GM12878 (cell line): Measurements from ENCODE around the gene ARAF. TPM values are rescaled to one million over a fixed set of nuclear protein-coding genes. Genes with fewer than 3 reads are reported as not detected.

Experiments used
- EED ChIP-seq: sonication (generic); IDR thresholded peaks from 2 replicates; pipeline ENCODE4 v1.6.1; 2016; ENCODE audit warnings: antibody characterized with exemption, low read depth
- FOXM1 ChIP-seq: IDR thresholded peaks from 2 replicates; pipeline ENCODE4 v1.6.1; 2012; ENCODE audit warnings: low read depth, mild to moderate bottlenecking, inconsistent platforms, low read length, moderate library complexity
- PAX8 ChIP-seq: fragments of 450-650 bp; IDR thresholded peaks from 2 replicates; pipeline ENCODE4 v1.6.1; 2017; ENCODE audit warnings: mild to moderate bottlenecking, moderate library complexity
- ZBED1 ChIP-seq: IDR thresholded peaks from 2 replicates; pipeline ENCODE4 v1.6.1; 2016; ENCODE audit warnings: borderline replicate concordance
- ZNF384 ChIP-seq: IDR thresholded peaks from 2 replicates; pipeline ENCODE4 v1.6.1; 2012; ENCODE audit warnings: low read depth, mild to moderate bottlenecking, low read length, improper control_type of control experiment, borderline replicate concordance
- polyA plus RNA-seq, 11 experiments: library from polyadenylated mRNA; depleted of rRNA in 4 of 11; unstranded in 6 of 11; stranded (reverse) in 5 of 11; fragments of >200 nt; fragmentation: Nextera tagmentation in 4 of 11; fragmentation: Illumina TruSeq in 1 of 11; extraction: Ambion mirVana in 4 of 11; extraction: Trizol in 1 of 11; gene quantifications; 1 replicate in 1 of 11; 2 replicates in 10 of 11; pipeline versions ENCODE4 v1.2.1 to v1.2.3, GENCODE V29; 2011 to 2016; ENCODE audit warnings: inconsistent platforms in 2 of 11, missing spikeins in 2 of 11, low read depth in 1 of 11
- total RNA-seq, 4 experiments: library from RNA; depleted of rRNA in 3 of 4; stranded (reverse); fragments of >200 nt in 3 of 4; fragmentation: Illumina TruSeq in 1 of 4; extraction: Trizol in 1 of 4; gene quantifications; 2 replicates each; pipeline versions ENCODE4 v1.2.1 to v1.2.3, GENCODE V29; 2013 to 2021
- TF ChIP-seq, protein P1 (sequence below): IDR thresholded peaks from 2 replicates; pipeline ENCODE4 v1.6.1; 2012; ENCODE audit warnings: low read depth, low read length, improper control_type of control experiment
- TF ChIP-seq, protein P2 (sequence below): fragments of 450-650 bp; IDR thresholded peaks from 2 replicates; pipeline ENCODE4 v1.6.1; 2016; ENCODE audit warnings: mild to moderate bottlenecking
- TF ChIP-seq, protein P3 (sequence below): IDR thresholded peaks from 2 replicates; pipeline ENCODE4 v1.6.1; 2012; ENCODE audit warnings: low read length, inconsistent platforms

ARAF gene
- total and polyA plus RNA-seq, 10 of the 15 experiments (the other 5 are each of a cell fraction or from before 2014, with no cell fraction given), result 5.0 to 79.2 (median 39.1) TPM

DNA sequence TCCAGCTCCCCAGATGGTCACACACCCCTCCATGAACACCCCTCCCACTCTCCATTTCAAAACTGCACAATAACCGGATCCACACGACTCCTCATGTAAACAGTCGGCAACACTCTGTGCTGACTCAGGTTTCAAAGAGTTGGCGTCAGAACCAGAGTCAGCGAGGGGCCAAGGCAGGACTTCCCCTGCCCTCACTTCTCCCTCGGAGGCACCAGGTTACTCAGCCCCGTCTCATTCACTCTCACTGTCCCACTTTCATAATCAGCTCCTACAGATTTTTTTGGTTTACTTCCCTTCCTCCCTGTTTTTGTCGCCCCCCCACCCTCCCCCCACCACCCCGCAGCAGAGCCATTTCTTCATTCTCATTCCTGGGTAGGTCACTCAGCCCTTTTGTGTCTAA is 18.5 kb downstream of the ARAF start (continued):
- TF ChIP-seq, protein P1, sequence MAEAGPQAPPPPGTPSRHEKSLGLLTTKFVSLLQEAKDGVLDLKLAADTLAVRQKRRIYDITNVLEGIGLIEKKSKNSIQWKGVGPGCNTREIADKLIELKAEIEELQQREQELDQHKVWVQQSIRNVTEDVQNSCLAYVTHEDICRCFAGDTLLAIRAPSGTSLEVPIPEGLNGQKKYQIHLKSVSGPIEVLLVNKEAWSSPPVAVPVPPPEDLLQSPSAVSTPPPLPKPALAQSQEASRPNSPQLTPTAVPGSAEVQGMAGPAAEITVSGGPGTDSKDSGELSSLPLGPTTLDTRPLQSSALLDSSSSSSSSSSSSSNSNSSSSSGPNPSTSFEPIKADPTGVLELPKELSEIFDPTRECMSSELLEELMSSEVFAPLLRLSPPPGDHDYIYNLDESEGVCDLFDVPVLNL, result no peak
- no peak for TF ChIP-seq EED
- TF ChIP-seq PAX8, result no peak
- no peak for TF ChIP-seq ZBED1
- TF ChIP-seq, protein P2, sequence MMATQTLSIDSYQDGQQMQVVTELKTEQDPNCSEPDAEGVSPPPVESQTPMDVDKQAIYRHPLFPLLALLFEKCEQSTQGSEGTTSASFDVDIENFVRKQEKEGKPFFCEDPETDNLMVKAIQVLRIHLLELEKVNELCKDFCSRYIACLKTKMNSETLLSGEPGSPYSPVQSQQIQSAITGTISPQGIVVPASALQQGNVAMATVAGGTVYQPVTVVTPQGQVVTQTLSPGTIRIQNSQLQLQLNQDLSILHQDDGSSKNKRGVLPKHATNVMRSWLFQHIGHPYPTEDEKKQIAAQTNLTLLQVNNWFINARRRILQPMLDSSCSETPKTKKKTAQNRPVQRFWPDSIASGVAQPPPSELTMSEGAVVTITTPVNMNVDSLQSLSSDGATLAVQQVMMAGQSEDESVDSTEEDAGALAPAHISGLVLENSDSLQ, result no peak
- TF ChIP-seq, protein P3, sequence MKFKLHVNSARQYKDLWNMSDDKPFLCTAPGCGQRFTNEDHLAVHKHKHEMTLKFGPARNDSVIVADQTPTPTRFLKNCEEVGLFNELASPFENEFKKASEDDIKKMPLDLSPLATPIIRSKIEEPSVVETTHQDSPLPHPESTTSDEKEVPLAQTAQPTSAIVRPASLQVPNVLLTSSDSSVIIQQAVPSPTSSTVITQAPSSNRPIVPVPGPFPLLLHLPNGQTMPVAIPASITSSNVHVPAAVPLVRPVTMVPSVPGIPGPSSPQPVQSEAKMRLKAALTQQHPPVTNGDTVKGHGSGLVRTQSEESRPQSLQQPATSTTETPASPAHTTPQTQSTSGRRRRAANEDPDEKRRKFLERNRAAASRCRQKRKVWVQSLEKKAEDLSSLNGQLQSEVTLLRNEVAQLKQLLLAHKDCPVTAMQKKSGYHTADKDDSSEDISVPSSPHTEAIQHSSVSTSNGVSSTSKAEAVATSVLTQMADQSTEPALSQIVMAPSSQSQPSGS, result no peak
- TF ChIP-seq FOXM1, result no peak
- no peak for TF ChIP-seq ZNF384
- TF ChIP-seq, all 136 proteins: peak for 3
